HG03558 (cell line): Measurements from ENCODE around the gene TBC1D8B.
"Not testable (repeated sequence)": the region's sequence is repeated elsewhere in the genome, so short reads cannot be mapped to it uniquely, and the experiment has no call there.

ENCODE experiments used
- ATAC-seq: cut with Tn5 transposase; IDR thresholded peaks from one replicate; pipeline ENCODE4 v1.9.1; 2021; ENCODE audit warnings: moderate number of reproducible peaks; ENCODE audit not compliant: unreplicated experiment; ENCODE audit errors: extremely low read depth

TBC1D8B gene

DNA sequence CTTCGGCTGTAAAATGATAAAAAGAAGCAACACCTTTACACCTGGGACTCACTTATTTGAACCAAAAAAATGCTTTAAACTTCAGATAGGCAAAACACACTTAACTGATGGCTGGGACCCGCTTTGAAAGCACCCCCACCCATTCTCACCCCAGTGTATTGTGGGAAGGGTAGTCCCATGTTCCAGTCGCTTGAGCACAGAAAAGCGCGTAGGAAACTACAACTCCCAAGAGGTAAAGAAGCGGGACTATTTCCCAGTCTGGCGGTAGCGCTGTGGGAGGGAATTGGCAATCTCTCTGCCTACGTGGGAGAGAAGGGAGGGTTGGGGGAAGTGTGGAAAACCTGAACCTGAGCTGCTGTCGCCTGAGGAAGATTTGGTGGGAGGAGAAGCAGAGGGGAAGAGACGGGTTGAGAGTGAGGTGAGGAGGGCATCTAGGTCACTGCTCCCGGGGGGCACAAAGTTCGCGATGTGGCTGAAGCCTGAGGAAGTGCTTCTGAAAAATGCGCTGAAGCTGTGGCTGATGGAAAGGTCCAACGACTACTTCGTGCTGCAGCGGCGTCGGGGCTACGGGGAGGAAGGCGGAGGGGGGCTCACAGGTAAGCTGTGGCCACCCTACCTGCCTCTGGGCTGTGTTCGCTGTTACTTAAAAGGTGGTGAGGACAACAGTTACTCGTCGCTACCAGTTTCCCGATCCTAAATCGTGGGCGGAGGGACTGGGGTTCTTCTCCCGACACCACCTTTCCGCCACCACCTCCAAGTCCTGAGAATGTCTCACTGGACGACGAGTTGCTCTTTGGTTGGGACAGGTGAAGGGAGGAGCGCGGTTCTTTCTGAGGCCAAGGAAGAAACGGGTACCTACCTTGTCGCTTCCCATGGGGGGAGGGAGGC lies at the start of gene TBC1D8B:
TBC1D8B (plus strand) TSS at position 286 of the 888 bp plus-strand sequence; CDS start at position 467, 181 bp downstream.
- ATAC-seq: peak; percentile 66

DNA sequence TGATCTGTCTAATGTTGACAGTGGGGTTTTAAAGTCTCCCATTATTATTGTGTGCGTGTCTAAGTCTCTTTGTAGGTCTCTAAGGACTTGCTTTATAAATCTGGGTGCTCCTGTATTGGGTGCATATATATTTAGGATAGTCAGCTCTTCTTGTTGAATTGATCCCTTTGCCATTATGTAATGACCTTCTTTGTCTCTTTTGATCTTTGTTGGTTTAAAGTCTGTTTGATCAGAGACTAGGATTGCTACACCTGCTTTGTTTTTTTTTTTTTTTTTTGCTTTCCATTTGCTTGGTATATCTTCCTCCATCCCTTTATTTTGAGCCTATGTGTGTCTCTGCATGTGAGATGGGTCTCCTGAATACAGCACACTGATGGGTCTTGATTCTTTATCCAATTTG lies 33.2 kb upstream of the TBC1D8B start:
- ATAC-seq: not testable (repeated sequence)

DNA sequence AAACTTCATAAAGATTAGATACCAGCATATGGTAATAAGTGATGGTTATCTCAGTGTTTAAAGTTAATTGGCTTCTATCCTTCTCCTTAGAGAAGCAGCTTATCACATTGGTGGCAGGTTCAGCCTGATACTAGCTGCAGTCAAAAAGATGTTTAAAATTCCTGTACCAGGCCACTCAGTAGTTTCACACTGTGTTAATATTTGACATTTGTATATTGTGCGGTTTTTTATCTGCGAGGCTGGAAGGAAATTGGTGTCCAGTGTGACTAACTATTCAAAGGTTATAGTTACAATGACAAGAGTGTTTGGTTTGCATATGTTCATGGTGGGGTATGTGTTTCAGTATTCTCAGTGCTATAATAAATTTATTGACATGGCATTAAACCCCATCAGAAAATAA lies 27.5 kb upstream of the TBC1D8B start:
- ATAC-seq: no peak

DNA sequence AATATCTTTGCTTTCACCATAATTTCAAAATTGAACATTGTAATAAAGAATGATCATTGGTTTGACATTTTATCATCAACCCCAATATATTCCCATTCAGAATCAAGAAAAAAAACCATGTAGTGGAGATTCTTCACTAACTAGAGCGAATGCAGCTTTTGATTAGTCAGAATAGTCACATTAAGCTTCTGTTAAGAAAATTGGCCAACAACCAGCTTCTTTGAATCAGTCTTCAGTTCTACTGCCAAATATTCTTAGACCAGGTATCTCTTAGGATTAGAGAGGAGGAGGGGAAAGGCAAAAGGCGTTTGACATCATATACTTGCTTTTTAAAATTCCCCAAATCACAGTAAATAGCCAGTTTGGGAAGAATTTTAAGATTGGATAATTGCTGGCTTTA lies 22.2 kb upstream of the TBC1D8B start:
- ATAC-seq: no peak

DNA sequence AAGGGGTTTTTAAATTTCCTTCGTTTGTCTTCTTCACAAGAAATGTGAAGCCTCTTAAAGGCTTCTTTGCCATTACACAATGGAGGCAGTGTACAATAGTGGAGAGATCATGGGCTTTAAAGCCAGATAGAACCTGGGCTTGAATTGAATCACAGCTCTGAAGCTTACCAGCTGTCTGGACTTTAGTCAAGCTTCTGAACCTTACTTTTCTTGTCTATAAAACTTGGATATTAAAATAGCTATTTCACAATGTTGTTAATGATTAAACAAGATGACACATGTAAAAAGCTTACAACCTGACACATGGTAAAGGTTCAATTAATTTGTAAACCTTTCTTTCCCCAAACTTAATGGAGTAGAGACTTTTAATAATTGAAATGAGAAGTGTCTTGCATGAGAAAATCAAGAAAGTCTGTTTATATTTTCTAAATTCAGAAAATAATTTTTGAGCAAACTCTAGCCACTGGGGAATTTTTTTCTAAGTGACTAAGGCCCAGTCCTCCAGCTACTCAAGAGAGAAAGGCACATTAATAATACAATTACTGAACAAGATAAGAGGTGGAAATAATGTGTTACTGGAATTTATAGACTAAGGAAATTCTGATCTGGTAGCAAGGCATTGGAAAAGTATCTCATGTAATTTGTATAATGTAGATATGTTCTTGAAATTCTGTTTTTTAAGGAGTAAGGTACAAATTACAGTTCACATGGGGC lies 21.7 kb upstream of the TBC1D8B start:
- ATAC-seq: no peak

DNA sequence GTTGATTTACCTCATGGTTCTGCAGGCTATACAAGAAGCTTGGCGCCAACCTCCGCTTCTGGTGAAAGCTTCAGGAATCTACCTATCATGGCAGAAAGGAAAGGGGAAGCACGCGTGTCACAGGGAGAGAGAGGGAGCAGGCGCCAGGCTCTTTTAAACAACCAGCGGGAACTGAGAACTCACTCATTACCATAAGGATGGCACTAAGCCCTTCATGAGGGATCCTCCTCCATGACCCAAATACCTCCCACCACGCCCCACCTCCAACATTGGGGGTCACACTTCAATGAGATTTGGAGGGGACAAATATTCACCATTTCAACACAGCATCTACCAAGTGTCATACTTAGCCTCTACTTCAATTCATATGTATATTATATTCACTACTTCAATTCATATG lies 18.8 kb upstream of the TBC1D8B start:
- ATAC-seq: no peak

DNA sequence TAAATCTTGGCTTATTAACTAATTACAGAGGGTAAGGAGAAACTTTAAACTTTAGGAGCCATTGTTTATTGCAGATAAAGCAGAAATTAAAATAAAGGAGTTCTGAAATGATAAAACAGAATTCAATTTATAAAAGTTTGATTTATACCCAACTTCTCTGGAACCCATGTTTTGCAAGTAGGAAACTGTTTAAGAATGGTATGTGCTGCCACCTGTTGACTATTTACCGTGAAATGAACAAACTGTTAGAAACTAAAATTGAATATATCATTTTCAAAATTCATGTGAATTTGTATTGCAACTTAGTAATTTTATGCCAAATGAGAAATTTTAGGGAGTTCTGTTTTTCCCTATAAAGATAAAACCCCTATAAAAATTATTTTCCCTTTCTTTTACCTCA lies 11.0 kb upstream of the TBC1D8B start:
- ATAC-seq: no peak

DNA sequence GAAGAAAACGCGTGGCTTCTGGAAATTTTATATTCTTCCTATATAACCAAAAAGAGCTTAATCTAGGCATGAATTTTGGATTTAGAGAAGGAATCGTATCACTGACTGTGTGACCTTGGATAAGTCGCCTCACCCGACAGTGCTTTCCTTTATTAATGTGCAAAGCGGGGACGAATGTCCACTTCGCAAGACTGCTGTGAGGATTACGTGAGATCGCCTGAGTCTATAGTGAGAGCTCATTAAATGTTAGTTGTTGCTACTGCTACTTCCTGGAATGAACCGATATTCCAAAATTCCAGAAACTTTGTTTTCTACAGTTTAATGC lies 448 bp upstream of the TBC1D8B start:
- no peak for ATAC-seq

DNA sequence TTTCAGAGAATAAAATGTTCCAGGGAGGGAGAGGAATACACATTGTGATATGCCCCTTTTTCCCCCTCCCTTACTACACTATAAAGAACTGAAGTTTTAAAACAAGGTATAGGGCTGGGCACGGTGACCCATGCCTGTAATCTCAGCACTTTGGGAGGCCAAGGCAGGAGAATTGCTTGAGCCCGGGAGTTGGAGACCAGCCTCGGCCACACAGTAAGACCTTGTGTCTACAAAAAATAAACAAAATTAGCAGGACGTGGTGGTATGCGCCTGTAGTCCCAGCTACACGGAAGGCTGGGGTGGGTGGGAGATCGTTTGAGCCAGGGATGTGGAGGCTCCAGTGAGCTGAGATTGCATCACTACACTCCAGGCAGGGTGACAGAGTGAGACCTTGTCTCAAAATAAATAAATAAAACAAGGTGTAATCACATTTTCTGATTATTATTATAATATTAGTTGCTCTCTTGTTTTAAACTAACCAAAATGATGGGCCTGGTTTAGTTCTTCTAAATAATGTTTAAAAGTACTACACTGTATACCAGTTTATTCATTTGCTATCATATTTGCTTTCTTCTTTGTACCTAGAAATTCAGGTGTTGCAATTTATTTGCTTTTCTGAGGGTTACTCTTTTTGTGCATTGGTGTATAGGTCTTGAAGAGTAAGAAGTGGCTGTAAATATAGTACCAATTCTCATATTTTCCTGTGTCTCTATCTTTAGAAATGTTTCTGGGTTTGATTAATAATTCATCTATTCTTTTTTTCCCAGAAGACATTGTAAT lies 8.8 kb downstream of the TBC1D8B start:
- ATAC-seq: no peak

DNA sequence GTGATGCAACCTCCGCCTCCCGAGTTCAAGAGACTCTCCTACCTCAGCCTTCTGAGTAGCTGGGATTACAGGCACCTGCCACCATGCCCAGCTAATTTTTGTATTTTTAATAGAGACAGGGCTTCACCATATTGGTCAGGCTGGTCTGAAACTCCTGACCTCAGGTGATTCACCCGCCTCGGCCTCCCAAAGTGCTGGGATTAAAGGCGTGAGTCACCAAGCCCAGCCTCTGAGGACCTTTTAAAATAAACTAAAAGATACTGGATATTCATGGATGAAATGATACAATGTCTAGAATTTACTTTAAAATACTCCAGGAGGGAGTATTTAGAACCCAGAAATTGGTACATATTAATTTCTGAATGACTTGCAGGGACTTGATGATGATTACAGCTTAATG lies 10.5 kb downstream of the TBC1D8B start:
- not testable (repeated sequence) for ATAC-seq

DNA sequence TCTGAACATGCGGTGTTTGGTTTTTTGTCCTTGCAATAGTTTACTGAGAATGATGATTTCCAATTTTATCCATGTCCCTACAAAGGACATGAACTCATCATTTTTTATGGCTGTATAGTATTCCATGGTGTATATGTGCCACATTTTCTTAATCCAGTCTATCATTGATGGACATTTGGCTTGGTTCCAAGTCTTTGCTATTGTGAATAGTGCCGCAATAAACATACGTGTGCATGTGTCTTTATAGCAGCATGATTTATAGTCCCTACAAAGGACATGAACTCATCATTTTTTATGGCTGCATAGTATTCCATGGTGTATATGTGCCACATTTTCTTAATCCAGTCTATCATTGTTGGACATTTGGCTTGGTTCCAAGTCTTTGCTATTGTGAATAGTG lies 11.6 kb downstream of the TBC1D8B start:
- ATAC-seq: not testable (repeated sequence)

DNA sequence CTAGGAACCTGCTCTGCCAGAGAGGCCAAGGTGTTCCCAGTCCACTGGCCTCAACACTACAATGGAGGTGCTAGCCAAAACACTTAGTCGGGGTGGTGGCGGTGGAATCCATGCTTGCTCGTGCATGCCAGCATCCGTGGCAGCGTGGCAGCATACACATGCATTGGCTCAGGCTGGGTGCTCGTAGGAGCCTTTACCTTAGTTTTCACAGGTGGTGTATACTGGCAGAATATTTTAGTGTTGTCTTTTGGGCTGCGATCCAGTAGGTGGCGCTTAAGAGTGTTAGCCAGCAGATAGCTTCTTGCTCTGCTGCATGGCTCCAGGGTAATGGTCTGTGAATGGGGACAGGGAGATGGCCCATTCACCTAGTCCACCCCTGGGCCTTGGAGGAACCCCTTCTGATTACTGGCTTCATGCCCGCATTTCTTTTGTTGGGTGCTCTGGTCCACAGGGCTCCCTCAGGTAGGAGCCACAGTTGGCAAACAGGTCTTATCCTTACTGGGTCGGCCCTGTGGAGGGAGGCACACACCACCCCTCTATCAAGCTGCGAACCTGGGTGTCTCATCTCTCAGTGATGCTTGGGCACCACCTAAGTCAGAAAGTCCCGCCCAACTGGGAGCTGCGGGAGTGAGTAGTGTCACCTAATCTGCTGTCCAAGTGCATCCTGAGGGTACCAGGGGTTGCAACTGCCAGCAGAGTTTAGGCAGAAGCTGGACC lies 60.7 kb downstream of the TBC1D8B start:
- ATAC-seq: no peak

DNA sequence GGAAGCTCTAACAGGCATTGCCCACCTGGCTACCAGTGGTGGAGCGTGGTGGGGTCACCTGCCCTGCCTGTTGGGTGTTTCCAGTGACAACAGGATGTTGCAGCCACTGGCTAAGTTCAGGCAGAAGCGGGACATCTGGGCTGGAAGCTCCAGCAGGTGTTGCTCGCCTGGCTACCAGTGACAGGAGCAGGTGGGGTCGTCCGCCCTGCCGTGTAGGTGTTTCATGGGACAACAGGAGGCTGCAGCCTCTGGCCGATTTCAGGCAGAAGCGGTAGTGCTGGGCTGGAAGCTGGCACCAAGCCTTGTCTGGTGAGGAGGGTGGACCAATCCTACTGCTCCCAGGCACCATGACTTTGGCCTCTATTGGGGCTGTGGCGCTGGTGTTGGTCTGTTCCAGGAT lies 61.2 kb downstream of the TBC1D8B start:
- ATAC-seq: no peak

DNA sequence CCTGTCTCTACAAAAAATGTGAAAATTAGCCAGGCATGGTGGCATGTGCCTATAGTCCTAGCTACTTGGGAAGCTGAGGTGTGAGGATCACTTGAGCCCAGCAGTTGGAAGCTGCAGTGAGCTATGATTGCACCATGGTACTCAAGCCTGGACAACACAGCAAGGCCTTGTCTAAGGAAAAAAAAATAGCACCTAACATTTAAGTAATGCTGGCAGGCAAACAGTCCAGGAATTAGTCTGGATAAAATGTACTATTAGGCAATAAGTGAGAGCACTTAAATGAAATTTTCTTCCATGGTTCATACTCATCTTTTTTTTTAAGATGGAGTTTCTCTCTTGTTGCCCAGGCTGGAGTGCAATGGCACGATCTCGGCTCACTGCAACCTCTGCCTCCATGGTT lies 70.3 kb downstream of the TBC1D8B start:
- not testable (repeated sequence) for ATAC-seq

DNA sequence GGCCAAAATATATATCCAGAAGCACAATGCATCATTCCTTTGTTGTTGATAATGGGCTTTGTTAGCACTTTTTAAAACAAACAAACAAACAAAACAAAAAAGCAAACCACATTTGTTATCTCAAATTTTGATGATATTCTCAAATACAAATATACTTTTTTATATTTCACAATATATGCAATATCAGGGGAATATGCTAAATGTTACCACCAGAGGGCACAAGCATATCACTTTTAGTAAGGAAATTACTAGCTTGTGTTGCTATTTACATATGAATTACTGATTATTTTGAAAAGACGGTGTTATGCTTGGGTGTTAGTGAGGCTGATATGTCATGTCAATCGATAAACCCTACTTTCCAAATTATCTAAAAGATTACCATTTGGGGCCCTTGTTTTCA lies 71.6 kb downstream of the TBC1D8B start:
- ATAC-seq: no peak

DNA sequence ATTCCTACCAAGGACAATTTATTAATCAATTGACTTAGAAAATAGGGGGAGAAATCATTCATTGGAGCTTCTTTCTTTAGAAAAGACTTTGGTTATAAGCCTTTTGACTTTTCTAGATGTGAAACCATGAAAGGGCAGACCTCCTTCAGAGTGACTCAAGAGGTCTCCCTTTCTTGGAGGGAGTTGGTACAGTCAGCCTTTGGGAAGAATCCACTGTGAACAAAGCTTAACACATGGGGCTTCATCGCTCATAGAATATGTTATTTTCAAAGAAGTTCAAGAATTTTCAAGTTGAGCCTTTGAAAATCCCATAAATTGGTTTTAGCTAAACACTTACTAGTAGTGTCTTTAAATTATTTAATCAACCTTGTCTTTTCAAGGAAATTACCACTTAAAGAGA lies 72.7 kb downstream of the TBC1D8B start:
- no peak for ATAC-seq

DNA sequence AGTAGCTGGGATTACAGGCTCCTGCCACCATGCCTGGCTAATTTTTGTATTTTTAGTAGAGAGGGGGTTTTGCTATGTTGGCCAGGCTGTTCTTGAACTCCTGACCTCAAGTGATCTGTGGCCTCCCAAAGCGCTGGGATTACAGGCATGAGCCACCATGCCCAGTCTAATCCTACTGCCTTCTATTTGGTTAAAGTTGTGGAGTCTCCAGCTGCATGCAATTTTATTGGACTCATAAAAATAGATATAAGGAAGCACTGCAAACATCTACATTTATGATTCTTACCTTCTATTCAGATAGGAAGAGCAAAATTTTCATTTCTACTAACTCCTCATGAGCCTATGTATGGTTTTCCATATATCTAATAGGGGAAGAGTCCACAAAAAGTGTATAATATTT lies 87.0 kb downstream of the TBC1D8B start:
- ATAC-seq: no peak

DNA sequence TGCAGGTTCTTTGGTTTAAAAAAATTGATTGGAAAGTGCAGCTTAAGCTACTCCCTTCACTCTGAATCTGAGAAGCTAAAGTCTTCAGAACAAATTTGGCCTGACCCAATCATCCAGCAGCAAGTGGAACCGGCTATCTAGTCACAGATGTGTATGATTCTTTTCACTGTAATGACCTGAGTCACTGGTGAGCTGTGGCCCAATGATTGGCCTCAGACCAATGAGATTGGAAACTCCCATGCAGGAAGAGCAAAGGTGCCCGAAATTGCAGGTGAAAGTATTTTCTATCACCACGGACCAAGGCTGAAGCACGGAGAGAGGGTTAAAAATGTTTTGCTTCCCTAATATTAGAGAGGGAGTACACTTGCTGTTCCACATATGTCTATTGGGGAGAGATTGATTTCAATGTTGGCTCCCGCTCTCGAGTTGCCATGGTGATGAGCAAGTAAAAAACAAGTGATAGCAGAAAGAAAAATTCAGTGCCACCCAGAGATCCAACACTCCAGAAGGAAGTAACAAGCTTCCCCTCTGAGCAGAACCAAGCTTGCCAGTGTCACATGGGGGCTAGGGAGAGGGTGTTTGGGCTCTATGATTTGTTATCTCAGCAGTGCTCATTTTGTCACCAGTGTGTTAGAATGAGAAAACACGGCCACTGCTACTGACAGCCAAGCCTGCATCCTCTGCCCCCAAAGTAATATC lies 89.4 kb downstream of the TBC1D8B start:
- ATAC-seq: no peak

DNA sequence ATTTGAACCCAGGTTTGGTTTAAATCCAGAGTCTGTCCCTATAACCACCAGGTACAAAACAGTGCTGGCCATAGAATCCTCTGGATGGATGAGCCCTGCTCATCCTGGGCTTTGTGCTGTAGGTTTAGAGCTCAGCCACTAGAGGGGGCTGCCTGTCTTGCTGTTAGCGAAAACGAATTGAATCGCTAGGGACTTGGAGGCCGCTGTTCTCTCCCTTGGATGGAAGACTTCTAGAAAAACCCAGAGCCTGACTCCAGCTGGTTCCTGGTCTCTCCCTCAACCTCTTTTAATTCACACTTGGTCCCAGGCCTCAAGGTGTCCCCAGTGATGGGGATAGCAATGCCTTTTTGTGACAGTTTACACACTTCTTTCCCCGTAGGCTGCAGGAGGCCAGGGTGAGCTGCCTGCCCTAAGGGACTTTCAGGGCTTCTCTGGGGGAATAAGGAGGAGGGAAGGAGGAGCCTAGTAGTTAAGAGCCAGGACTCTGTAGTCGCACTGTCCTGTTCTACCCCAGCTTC lies 92.0 kb downstream of the TBC1D8B start:
- ATAC-seq: no peak
